Trophoblast cell (in vitro differentiated cells and primary cell): Measurements from ENCODE around the gene TTLL4.
A peak's percentile ranks its signal among the peaks of the same experiment; 100 is the strongest.

ENCODE experiments used
- DNase-seq, 2 donors: peaks; one replicate each; pipeline ENCODE4 v3.0.0-alpha.2; 2016
- H2AFZ ChIP-seq: 2 replicates; pipeline ENCODE4 v1.6.1; 2013; ENCODE audit warnings: low read length, moderate library complexity, mild to moderate bottlenecking; ENCODE audit not compliant: insufficient read depth, poor library complexity
- H2AK5ac ChIP-seq: 2 replicates; pipeline ENCODE4 v1.6.1; 2013; ENCODE audit warnings: mild to moderate bottlenecking, low read length
- H2BK120ac ChIP-seq: 2 replicates; pipeline ENCODE4 v1.6.1; 2013; ENCODE audit warnings: low read length, mild to moderate bottlenecking, moderate library complexity; ENCODE audit not compliant: insufficient read depth, poor library complexity
- H2BK12ac ChIP-seq: 2 replicates; pipeline ENCODE4 v1.6.1; 2013; ENCODE audit warnings: mild to moderate bottlenecking, low read length, moderate library complexity
- H2BK5ac ChIP-seq: 2 replicates; pipeline ENCODE4 v1.6.1; 2013; ENCODE audit warnings: low read length, low read depth, moderate library complexity, mild to moderate bottlenecking; ENCODE audit not compliant: poor library complexity
- H3K14ac ChIP-seq: 2 replicates; pipeline ENCODE4 v1.6.1; 2013; ENCODE audit warnings: mild to moderate bottlenecking, low read length
- H3K18ac ChIP-seq: 2 replicates; pipeline ENCODE4 v1.6.1; 2013; ENCODE audit warnings: mild to moderate bottlenecking, low read length
- H3K23ac ChIP-seq: 2 replicates; pipeline ENCODE4 v1.6.1; 2013; ENCODE audit warnings: low read length
- H3K27ac ChIP-seq: 2 replicates; pipeline ENCODE4 v1.5.1; 2013; ENCODE audit warnings: low read depth, mild to moderate bottlenecking, inconsistent platforms, low read length, moderate library complexity
- H3K27me3 ChIP-seq: 2 replicates; pipeline ENCODE4 v1.6.1; 2013; ENCODE audit warnings: inconsistent platforms, mild to moderate bottlenecking, low read length, moderate library complexity; ENCODE audit not compliant: insufficient read depth
- H3K36me3 ChIP-seq, 2 experiments: 1 replicate in 1 of 2; 2 replicates in 1 of 2; pipeline ENCODE4 v1.6.1; 2013; ENCODE audit warnings: low read length in 2 of 2, mild to moderate bottlenecking in 2 of 2, moderate library complexity in 1 of 2; ENCODE audit not compliant: insufficient read depth in 2 of 2, control insufficient read depth in 1 of 2
- H3K4ac ChIP-seq: 2 replicates; pipeline ENCODE4 v1.6.1; 2013; ENCODE audit warnings: low read depth, mild to moderate bottlenecking, low read length, moderate library complexity
- H3K4me1 ChIP-seq, 2 experiments: 1 replicate in 1 of 2; 2 replicates in 1 of 2; pipeline ENCODE4 v1.6.1; 2013; ENCODE audit warnings: low read length in 2 of 2, mild to moderate bottlenecking in 2 of 2, moderate library complexity in 1 of 2; ENCODE audit not compliant: insufficient read depth in 2 of 2, control insufficient read depth in 1 of 2
- H3K4me2 ChIP-seq: 2 replicates; pipeline ENCODE4 v1.6.1; 2013; ENCODE audit warnings: inconsistent platforms, mild to moderate bottlenecking, low read length, moderate library complexity
- H3K4me3 ChIP-seq: 2 replicates; pipeline ENCODE4 v1.5.1; 2013; ENCODE audit warnings: mild to moderate bottlenecking, low read depth, low read length, inconsistent platforms
- H3K79me1 ChIP-seq: one replicate; pipeline ENCODE4 v1.6.1; 2013; ENCODE audit warnings: low read length
- H3K79me2 ChIP-seq: 2 replicates; pipeline ENCODE4 v1.6.1; 2013; ENCODE audit warnings: low read length, mild to moderate bottlenecking; ENCODE audit not compliant: control insufficient read depth, insufficient read depth, poor library complexity
- H3K9ac ChIP-seq: 2 replicates; pipeline ENCODE4 v1.6.1; 2013; ENCODE audit warnings: mild to moderate bottlenecking, low read length
- H3K9me3 ChIP-seq: 2 replicates; pipeline ENCODE4 v1.6.1; 2013; ENCODE audit warnings: low read depth, mild to moderate bottlenecking, control low read depth, inconsistent platforms, low read length; ENCODE audit not compliant: insufficient read depth
- H4K12ac ChIP-seq: 2 replicates; pipeline ENCODE4 v1.6.1; 2013; ENCODE audit warnings: low read depth, mild to moderate bottlenecking, low read length, moderate library complexity
- H4K8ac ChIP-seq: 2 replicates; pipeline ENCODE4 v1.6.1; 2013; ENCODE audit warnings: low read depth, mild to moderate bottlenecking, low read length, moderate library complexity
- H4K91ac ChIP-seq: one replicate; pipeline ENCODE4 v1.6.1; 2013; ENCODE audit warnings: low read depth, mild to moderate bottlenecking, low read length, moderate library complexity
- WGBS: extraction: QIAGEN DNeasy Blood & Tissue Kit; methylation state at CpG from one replicate; pipeline ENCODE4 v1.1.7; 2013; ENCODE audit warnings: missing lambda C conversion rate; ENCODE audit not compliant: insufficient read length, insufficient coverage; ENCODE audit errors: extremely low coverage; 5-methylcytosine and 5-hydroxymethylcytosine counted together

Gene TTLL4

GRCh38 chr2:218729640-218730039, 19.0 kb downstream of the TTLL4 start:
- no CpG with 5 or more reads among the region's 3 CpGs for WGBS
- no peak overlapping the region for H3K9ac ChIP-seq

DNA sequence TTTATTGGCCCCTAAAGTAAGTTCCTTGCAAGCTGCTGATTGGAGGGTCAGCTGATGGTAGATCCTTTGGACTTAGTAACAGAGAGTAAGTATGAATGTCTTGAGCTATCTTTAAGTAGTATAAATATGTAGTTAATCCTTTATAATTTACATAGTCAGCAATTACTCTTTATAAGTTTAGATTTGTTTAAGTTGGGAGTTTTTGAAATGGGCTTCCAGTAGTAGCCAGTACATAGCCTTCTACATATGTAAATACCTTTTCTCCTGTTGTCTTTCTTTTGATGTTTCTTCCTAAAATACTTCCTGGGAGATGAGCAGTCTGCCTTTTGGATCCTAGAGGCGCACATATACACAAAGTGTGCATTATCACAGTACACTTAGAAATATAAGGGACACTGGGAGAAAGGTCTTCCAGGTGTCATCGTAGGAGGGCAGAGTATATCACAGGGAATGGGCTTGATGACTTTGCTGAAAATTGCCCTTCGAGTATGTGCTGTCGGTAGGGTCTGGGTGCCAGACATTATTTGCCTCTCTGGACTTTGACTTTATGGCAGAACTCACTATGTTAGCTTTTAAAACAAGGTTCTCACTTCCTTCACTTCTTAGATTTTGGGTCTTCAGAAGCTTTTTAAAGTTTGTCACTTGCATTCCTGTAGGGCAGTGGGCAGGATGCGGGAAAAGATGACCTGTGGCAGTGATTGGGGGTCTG, 21.6 kb downstream of the TTLL4 start:
- H2BK120ac ChIP-seq = no peak overlapping the region
- H3K4me1 ChIP-seq = peaks cover 0 to 8% of the 10 kb centered on the region in 2 experiments
- no peak overlapping the region for H3K9ac ChIP-seq
- H3K14ac ChIP-seq = no peak overlapping the region
- no peak overlapping the region for H4K8ac ChIP-seq
- H3K23ac ChIP-seq = no peak overlapping the region
- H4K91ac ChIP-seq = no peak overlapping the region
- peaks cover 3 to 4% of the 10 kb centered on the region in 2 experiments for H3K36me3 ChIP-seq
- WGBS = no CpG with 5 or more reads among the region's 5 CpGs
- no peak overlapping the region for H3K4me2 ChIP-seq
- H2BK5ac ChIP-seq = no peak overlapping the region
- no peak overlapping the region for H2AK5ac ChIP-seq
- H3K4ac ChIP-seq = no peak overlapping the region
- H3K27me3 ChIP-seq = no peaks in the 10 kb centered on the region
- no peaks in the 10 kb centered on the region for H3K79me1 ChIP-seq
- no peaks in the 10 kb centered on the region for H3K79me2 ChIP-seq
- no peak overlapping the region for H3K27ac ChIP-seq
- no peak overlapping the region for H3K4me3 ChIP-seq
- peaks cover 2% of the 10 kb centered on the region for H3K9me3 ChIP-seq
- H2AFZ ChIP-seq = no peak overlapping the region
- no peak overlapping the region for H3K18ac ChIP-seq
- no peak overlapping the region for H4K12ac ChIP-seq
- H2BK12ac ChIP-seq = no peak overlapping the region
- DNase-seq = no peak

More at GRCh38 chr2:218729640-218730039, 19.0 kb downstream of the TTLL4 start:
- no peaks in the 10 kb centered on the region for H3K27me3 ChIP-seq
- no peak overlapping the region for H4K91ac ChIP-seq
- H3K79me2 ChIP-seq = no peaks in the 10 kb centered on the region
- H3K27ac ChIP-seq = no peak overlapping the region
- no peak overlapping the region for H3K4ac ChIP-seq
- no peak overlapping the region for H3K23ac ChIP-seq
- peaks cover 0 to 8% of the 10 kb centered on the region in 2 experiments for H3K4me1 ChIP-seq
- H2BK5ac ChIP-seq = no peak overlapping the region
- no peak overlapping the region for H3K4me3 ChIP-seq
- no peak overlapping the region for H2AK5ac ChIP-seq
- no peak overlapping the region for H3K14ac ChIP-seq
- no peak overlapping the region for H2AFZ ChIP-seq
- no peak overlapping the region for H4K8ac ChIP-seq
- no peak overlapping the region for H3K4me2 ChIP-seq
- H3K36me3 ChIP-seq = peaks cover 2 to 6% of the 10 kb centered on the region in 2 experiments
- peak in 1 of 2 donors; percentile 15 for DNase-seq
- H3K79me1 ChIP-seq = no peaks in the 10 kb centered on the region
- H3K18ac ChIP-seq = no peak overlapping the region
- peaks cover 2% of the 10 kb centered on the region for H3K9me3 ChIP-seq
- no peak overlapping the region for H2BK12ac ChIP-seq
- no peak overlapping the region for H4K12ac ChIP-seq
- no peak overlapping the region for H2BK120ac ChIP-seq

DNA sequence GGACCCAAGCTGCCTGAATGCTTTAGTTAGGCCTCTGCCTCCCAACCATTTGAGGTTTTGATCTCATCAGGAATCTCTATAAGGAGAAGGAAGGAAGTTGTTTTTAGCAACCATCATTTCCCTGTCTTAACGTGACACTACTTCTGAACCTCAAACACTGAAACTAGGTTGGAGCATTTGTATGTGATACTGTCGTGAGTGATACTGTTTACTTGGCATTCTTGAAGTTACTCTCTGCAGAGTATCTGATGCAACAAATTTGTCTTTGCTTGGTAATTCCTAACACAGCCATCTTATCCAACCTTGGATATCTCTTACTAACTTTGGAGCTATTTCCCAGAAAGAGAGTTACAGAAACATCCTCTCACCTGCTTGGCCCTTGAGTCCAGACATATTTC, 22.1 kb downstream of the TTLL4 start:
- DNase-seq = peak; percentile 31 to 66
- Histone ChIP-seq H2AK5ac (no peak overlapping the region), H3K79me1 (no peaks in the 10 kb centered on the region), H3K36me3 (peaks cover 8% of the 10 kb centered on the region in 2 experiments), H2BK120ac (no peak overlapping the region), H4K8ac (no peak overlapping the region), H2AFZ (no peak overlapping the region), H3K79me2 (no peaks in the 10 kb centered on the region), H3K27ac (no peak overlapping the region), H3K4me3 (no peak overlapping the region), H3K9me3 (peaks cover 4% of the 10 kb centered on the region), H3K4me2 (no peak overlapping the region), H3K9ac (no peak overlapping the region), H3K4ac (no peak overlapping the region), H2BK12ac (no peak overlapping the region), H3K18ac (no peak overlapping the region), H4K91ac (no peak overlapping the region), H2BK5ac (no peak overlapping the region), H3K4me1 (peaks cover 0 to 8% of the 10 kb centered on the region in 2 experiments), H4K12ac (no peak overlapping the region), H3K27me3 (no peaks in the 10 kb centered on the region), H3K14ac (no peak overlapping the region), H3K23ac (no peak overlapping the region)
- no CpG with 5 or more reads among the region's 2 CpGs for WGBS

DNA sequence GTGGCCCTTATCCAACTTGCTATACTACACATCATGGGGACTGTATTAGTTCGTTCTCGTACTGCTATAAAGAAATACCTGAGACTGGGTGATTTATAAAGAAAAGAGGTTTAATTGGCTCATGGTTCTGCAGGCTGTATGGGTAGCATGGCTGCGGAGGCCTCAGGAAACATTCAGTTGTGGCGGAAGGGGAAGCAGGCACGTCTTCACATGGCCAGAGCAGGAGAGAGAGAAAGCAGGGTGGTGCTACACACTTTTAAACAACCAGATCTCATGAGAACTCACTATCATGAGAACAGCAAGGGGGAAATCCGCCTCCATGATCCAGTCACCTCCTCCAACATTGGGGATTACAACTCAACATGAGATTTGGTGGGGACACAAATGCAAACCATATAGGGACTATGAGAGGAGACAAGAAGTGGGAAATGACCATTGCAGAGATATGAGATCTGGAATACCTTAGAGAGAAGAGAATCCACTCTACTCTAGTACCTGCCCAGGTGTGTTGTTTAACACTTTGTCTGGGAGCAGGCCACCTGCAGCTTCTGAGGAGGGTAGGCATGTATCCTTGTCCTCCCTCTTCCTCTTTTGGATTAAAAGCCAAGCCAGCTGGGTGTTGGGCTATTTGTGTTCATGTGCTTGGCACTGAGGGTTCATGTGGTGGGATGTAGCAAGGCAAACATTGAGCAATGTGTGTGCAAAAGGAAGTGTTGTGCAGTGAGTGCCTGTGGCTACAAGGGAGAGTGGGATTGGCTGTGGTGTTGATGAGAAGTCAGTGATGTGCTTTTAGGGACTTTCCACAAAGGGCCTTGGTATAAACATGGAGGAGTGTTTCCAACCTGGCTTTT, 22.8 kb downstream of the TTLL4 start:
- H3K27me3 ChIP-seq = no peaks in the 10 kb centered on the region
- no peak overlapping the region for H4K12ac ChIP-seq
- WGBS = no CpG with 5 or more reads among the region's 6 CpGs
- H3K4me3 ChIP-seq = no peak overlapping the region
- H4K91ac ChIP-seq = no peak overlapping the region
- H2BK120ac ChIP-seq = no peak overlapping the region
- no peak overlapping the region for H3K27ac ChIP-seq
- peaks cover 12 to 13% of the 10 kb centered on the region in 2 experiments for H3K36me3 ChIP-seq
- H3K9me3 ChIP-seq = peaks cover 4% of the 10 kb centered on the region
- no peak overlapping the region for H2AFZ ChIP-seq
- peak; percentile 10 to 39 for DNase-seq
- H2AK5ac ChIP-seq = no peak overlapping the region
- no peak overlapping the region for H3K4ac ChIP-seq
- H3K79me1 ChIP-seq = no peaks in the 10 kb centered on the region
- H3K9ac ChIP-seq = peak overlapping the region; percentile 69
- H2BK5ac ChIP-seq = no peak overlapping the region
- peaks cover 0 to 8% of the 10 kb centered on the region in 2 experiments for H3K4me1 ChIP-seq
- H3K23ac ChIP-seq = peak overlapping the region; percentile 59
- H2BK12ac ChIP-seq = no peak overlapping the region
- H4K8ac ChIP-seq = no peak overlapping the region
- no peaks in the 10 kb centered on the region for H3K79me2 ChIP-seq
- no peak overlapping the region for H3K4me2 ChIP-seq
- H3K14ac ChIP-seq = no peak overlapping the region
- no peak overlapping the region for H3K18ac ChIP-seq
